ENCODE measurements around the gene TRAF2. TPM values are rescaled to one million over a fixed set of nuclear protein-coding genes. Genes with fewer than 3 reads are reported as not detected.

TRAF2 gene
- total and polyA plus RNA-seq, 2 of the 13 experiments (the other 11 are each of a cell fraction or from before 2014, with no cell fraction given) = 12.4 to 13.6 TPM

DNA sequence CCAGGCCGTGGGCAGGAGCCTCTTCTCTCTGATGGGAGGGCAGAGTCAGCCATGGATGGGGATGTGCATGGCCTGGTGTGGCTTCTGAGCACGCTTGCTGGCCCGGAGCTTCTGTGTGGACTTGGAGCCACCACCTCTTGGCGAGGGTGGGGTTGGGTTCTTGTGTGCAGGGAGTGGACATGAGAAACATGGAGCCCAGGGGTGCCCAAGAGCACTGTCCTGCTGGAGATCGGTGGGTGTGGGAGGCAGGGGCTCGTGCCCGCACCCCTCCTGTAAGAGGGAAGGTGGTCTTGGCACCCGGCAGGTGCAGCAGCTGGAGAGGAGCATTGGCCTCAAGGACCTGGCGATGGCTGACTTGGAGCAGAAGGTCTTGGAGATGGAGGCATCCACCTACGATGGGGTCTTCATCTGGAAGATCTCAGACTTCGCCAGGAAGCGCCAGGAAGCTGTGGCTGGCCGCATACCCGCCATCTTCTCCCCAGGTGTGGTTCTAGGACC lies 34.5 kb downstream of the TRAF2 start:
- ChIA-PET POLR2A (no interaction called here), CTCF (ENCODE audit: low intra/inter-chr PET ratio, low total read pairs) (no interaction called here)
- H3K27ac ChIP-seq (ENCODE audit: extremely low read length, insufficient read depth, low read length) = no peak overlapping the region
- no peak overlapping the region for H2AFZ ChIP-seq (ENCODE audit: low read length)
- 100% methylated on average over 5 of the region's 14 CpGs for WGBS (ENCODE audit: low lambda C conversion rate)
- DNase-seq (ENCODE audit: low spot score) = no peak
- H3K4me3 ChIP-seq (replicated peaks in 1 of 3; ENCODE audit: insufficient read depth in 1 of 3, low read depth in 2 of 3, low read length in 3 of 3) = no peak overlapping the region
- no peak for ATAC-seq
- no peak overlapping the region for H3K9ac ChIP-seq (ENCODE audit: insufficient read depth, low read depth, low read length)
- H3K27me3 ChIP-seq (ENCODE audit: control insufficient read depth in 1 of 2, insufficient read depth in 2 of 2, low read length in 2 of 2) = no peaks in the 10 kb centered on the region
- no peak overlapping the region for H3K4me2 ChIP-seq (ENCODE audit: low read depth, low read length)
- peaks cover 34 to 61% of the 10 kb centered on the region in 2 experiments; a peak in 4 of 5 replicates for H3K36me3 ChIP-seq (replicated peaks in 1 of 2; ENCODE audit: control insufficient read depth in 1 of 2, insufficient read depth in 2 of 2, low read length in 2 of 2)
- no peaks in the 10 kb centered on the region for H4K20me1 ChIP-seq (ENCODE audit: insufficient read depth, low read length)
- intact Hi-C loops (cut with micrococcal nuclease; ENCODE audit: unreplicated experiment) = no loop called here
- no peak for FAIRE-seq
- H3K9me3 ChIP-seq (ENCODE audit: low read length) = no peaks in the 10 kb centered on the region
- in situ Hi-C loops (cut with HindIII; ENCODE audit: extremely low pct_ligation_motif_present, low pct_unique_long_range_greater_than_20kb) = no loop called here
- TF ChIP-seq SIN3A (IDR thresholded peaks at IDR 0.05; ENCODE audit: borderline replicate concordance, low read depth, low read length) (no peak), ZNF235 (CRISPR knock-in tag; IDR thresholded peaks at IDR 0.05; ENCODE audit: borderline replicate concordance) (no peak), ZMYM4 (CRISPR knock-in tag; IDR thresholded peaks at IDR 0.05) (no peak), MZF1 (CRISPR knock-in tag; IDR thresholded peaks at IDR 0.05; ENCODE audit: borderline replicate concordance) (no peak), RFX3 (CRISPR knock-in tag; IDR thresholded peaks at IDR 0.05) (no peak), MTA1 (CRISPR knock-in tag; IDR thresholded peaks at IDR 0.05; ENCODE audit: borderline replicate concordance) (no peak), STAT5B (CRISPR knock-in tag; IDR thresholded peaks at IDR 0.05) (no peak), ZNF883 (CRISPR knock-in tag; IDR thresholded peaks at IDR 0.05; ENCODE audit: not compliant biosample characterization) (no peak), ZNF430 (CRISPR knock-in tag; IDR thresholded peaks at IDR 0.05) (no peak), ZNF138 (CRISPR knock-in tag; IDR thresholded peaks at IDR 0.05; ENCODE audit: low read depth) (no peak)
- TF ChIP-seq, protein P1, sequence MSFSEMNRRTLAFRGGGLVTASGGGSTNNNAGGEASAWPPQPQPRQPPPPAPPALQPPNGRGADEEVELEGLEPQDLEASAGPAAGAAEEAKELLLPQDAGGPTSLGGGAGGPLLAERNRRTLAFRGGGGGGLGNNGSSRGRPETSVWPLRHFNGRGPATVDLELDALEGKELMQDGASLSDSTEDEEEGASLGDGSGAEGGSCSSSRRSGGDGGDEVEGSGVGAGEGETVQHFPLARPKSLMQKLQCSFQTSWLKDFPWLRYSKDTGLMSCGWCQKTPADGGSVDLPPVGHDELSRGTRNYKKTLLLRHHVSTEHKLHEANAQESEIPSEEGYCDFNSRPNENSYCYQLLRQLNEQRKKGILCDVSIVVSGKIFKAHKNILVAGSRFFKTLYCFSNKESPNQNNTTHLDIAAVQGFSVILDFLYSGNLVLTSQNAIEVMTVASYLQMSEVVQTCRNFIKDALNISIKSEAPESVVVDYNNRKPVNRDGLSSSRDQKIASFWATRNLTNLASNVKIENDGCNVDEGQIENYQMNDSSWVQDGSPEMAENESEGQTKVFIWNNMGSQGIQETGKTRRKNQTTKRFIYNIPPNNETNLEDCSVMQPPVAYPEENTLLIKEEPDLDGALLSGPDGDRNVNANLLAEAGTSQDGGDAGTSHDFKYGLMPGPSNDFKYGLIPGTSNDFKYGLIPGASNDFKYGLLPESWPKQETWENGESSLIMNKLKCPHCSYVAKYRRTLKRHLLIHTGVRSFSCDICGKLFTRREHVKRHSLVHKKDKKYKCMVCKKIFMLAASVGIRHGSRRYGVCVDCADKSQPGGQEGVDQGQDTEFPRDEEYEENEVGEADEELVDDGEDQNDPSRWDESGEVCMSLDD (CRISPR knock-in tag; IDR thresholded peaks at IDR 0.05; ENCODE audit: borderline replicate concordance) = no peak
- TF ChIP-seq, protein P2, sequence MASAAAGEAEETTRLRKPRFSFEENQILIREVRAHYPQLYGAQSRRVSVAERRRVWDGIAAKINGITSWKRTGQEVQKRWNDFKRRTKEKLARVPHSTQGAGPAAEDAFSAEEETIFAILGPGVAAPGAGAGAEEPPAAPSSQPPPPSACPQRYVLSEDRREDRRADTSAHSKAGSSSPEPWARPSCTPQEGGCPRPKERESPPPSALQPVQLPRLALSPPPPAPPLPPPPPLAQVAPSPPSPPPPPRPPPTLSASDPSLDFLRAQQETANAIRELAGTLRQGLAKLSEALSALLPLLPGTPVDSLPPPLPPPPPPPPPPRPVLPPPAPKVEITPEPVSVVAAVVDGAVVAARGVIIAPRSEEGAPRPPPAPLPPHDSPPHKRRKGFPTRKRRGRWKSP (CRISPR knock-in tag; IDR thresholded peaks at IDR 0.05) = no peak
- TF ChIP-seq, protein P3, sequence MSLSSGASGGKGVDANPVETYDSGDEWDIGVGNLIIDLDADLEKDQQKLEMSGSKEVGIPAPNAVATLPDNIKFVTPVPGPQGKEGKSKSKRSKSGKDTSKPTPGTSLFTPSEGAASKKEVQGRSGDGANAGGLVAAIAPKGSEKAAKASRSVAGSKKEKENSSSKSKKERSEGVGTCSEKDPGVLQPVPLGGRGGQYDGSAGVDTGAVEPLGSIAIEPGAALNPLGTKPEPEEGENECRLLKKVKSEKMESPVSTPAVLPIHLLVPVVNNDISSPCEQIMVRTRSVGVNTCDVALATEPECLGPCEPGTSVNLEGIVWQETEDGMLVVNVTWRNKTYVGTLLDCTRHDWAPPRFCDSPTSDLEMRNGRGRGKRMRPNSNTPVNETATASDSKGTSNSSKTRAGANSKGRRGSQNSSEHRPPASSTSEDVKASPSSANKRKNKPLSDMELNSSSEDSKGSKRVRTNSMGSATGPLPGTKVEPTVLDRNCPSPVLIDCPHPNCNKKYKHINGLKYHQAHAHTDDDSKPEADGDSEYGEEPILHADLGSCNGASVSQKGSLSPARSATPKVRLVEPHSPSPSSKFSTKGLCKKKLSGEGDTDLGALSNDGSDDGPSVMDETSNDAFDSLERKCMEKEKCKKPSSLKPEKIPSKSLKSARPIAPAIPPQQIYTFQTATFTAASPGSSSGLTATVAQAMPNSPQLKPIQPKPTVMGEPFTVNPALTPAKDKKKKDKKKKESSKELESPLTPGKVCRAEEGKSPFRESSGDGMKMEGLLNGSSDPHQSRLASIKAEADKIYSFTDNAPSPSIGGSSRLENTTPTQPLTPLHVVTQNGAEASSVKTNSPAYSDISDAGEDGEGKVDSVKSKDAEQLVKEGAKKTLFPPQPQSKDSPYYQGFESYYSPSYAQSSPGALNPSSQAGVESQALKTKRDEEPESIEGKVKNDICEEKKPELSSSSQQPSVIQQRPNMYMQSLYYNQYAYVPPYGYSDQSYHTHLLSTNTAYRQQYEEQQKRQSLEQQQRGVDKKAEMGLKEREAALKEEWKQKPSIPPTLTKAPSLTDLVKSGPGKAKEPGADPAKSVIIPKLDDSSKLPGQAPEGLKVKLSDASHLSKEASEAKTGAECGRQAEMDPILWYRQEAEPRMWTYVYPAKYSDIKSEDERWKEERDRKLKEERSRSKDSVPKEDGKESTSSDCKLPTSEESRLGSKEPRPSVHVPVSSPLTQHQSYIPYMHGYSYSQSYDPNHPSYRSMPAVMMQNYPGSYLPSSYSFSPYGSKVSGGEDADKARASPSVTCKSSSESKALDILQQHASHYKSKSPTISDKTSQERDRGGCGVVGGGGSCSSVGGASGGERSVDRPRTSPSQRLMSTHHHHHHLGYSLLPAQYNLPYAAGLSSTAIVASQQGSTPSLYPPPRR (CRISPR knock-in tag; IDR thresholded peaks at IDR 0.05; ENCODE audit: borderline replicate concordance) = no peak
- BruUV-seq (replicated peaks) = no TSS peak
- H3K79me2 ChIP-seq (ENCODE audit: insufficient read depth, low read length) = peaks cover 4% of the 10 kb centered on the region
- H3K4me1 ChIP-seq (ENCODE audit: insufficient read depth, low read length) = no peaks in the 10 kb centered on the region
